GM19240 (cell line): ENCODE data around the gene PIGR.
"Not testable (repeated sequence)": the region's sequence is repeated elsewhere in the genome, so short reads cannot be mapped to it uniquely, and the experiment has no call there.

Source experiments
- DNase-seq: peaks from one replicate; pipeline ENCODE4 v3.0.0; 2011; ENCODE audit warnings: low spot score; ENCODE audit not compliant: insufficient read length

Gene PIGR

GRCh38 chr1:206935491-206936067 is 10.7 kb downstream of the PIGR start:
- peak; percentile 45 for DNase-seq

- DNase-seq, result no peak
Observed at GRCh38 chr1:206933333-206933945, 12.8 kb downstream of the PIGR start.

GRCh38 chr1:206932177-206932576 is 14.1 kb downstream of the PIGR start:
- DNase-seq, result no peak

- DNase-seq, result no peak
Observed at GRCh38 chr1:206931709-206932108, 14.6 kb downstream of the PIGR start.

- no peak for DNase-seq
Observed at GRCh38 chr1:206930210-206930798, 16.0 kb downstream of the PIGR start.

- DNase-seq, result no peak
Observed at GRCh38 chr1:206929524-206929923, 16.7 kb downstream of the PIGR start.

- DNase-seq, result no peak
Observed at GRCh38 chr1:206926286-206926685, 20.0 kb downstream of the PIGR start.

GRCh38 chr1:206925106-206925736 is 21.0 kb downstream of the PIGR start:
- no peak for DNase-seq

GRCh38 chr1:206924592-206925105 is 21.6 kb downstream of the PIGR start:
- no peak for DNase-seq

- DNase-seq, result not testable (repeated sequence)
Observed at GRCh38 chr1:206923961-206924557, 22.2 kb downstream of the PIGR start.

GRCh38 chr1:206923009-206923960 is 23.0 kb downstream of the PIGR start:
- DNase-seq, result peak; percentile 36

GRCh38 chr1:206922524-206922923 is 23.7 kb downstream of the PIGR start:
- no peak for DNase-seq

GRCh38 chr1:206921772-206922265 is 24.4 kb downstream of the PIGR start, which contains the start of gene FCMR:
Gene FCMR (minus strand): TSS chr1:206921941. CDS start chr1:206921854, 87 bp downstream.
- no peak for DNase-seq

GRCh38 chr1:206918076-206918475 is 28.2 kb downstream of the PIGR start:
- DNase-seq, result no peak

GRCh38 chr1:206916000-206916709 is 30.1 kb downstream of the PIGR start:
- DNase-seq, result no peak

GRCh38 chr1:206915030-206915735 is 31.1 kb downstream of the PIGR start:
- no peak for DNase-seq

- DNase-seq, result no peak
Observed at GRCh38 chr1:206913766-206914537, 32.3 kb downstream of the PIGR start.

- peak; percentile 70 for DNase-seq
Observed at GRCh38 chr1:206912445-206913095, 33.7 kb downstream of the PIGR start.
